BJ (cell line): ENCODE measurements around the gene EEF1A2. TPM values are rescaled to one million over a fixed set of nuclear protein-coding genes. Genes with fewer than 3 reads are reported as not detected.

Source experiments
- CTCF ChIA-PET: fragments of 350-600 bp; formaldehyde crosslinking; extraction: SDS; loops from one replicate; lab custom pipeline; 2021; ENCODE audit warnings: antibody characterized with exemption, inconsistent platforms; lab: Yijun Ruan, JAX
- POLR2A ChIA-PET: fragments of 300-600 bp; sonication (Branson Sonifier 250); formaldehyde crosslinking; extraction: SDS; loops from one replicate; lab custom pipeline; 2021; ENCODE audit warnings: antibody characterized with exemption; lab: Charles Lee
- DNase-seq: peaks from one replicate; pipeline ENCODE4 v3.0.0-alpha.2; 2011; ENCODE audit warnings: low read depth
- H3K27me3 ChIP-seq: 2 replicates; pipeline ENCODE4 v1.6.0; 2011; ENCODE audit warnings: low read length; ENCODE audit not compliant: control insufficient read depth, insufficient read depth
- H3K36me3 ChIP-seq: 2 replicates; pipeline ENCODE4 v1.5.1; 2011; ENCODE audit warnings: low read length; ENCODE audit not compliant: control insufficient read depth, insufficient read depth
- H3K4me3 ChIP-seq: 2 replicates; pipeline ENCODE4 v1.5.1; 2011; ENCODE audit warnings: low read depth, mild to moderate bottlenecking, control low read depth, low read length
- polyA plus RNA-seq: library from polyadenylated mRNA; depleted of rRNA; stranded (reverse); fragments of >200 nt; gene quantifications from 2 replicates; pipeline ENCODE4 v1.2.3, GENCODE V29; 2011
- TF ChIP-seq, protein P1 (sequence below): IDR thresholded peaks from 2 replicates; pipeline ENCODE4 v1.5.1; 2011; ENCODE audit warnings: low read depth, mild to moderate bottlenecking, control low read depth, inconsistent platforms, low read length, moderate library complexity; ENCODE audit not compliant: insufficient read depth

EEF1A2 gene
- polyA plus RNA-seq, 1 experiment: 9.4 TPM

DNA sequence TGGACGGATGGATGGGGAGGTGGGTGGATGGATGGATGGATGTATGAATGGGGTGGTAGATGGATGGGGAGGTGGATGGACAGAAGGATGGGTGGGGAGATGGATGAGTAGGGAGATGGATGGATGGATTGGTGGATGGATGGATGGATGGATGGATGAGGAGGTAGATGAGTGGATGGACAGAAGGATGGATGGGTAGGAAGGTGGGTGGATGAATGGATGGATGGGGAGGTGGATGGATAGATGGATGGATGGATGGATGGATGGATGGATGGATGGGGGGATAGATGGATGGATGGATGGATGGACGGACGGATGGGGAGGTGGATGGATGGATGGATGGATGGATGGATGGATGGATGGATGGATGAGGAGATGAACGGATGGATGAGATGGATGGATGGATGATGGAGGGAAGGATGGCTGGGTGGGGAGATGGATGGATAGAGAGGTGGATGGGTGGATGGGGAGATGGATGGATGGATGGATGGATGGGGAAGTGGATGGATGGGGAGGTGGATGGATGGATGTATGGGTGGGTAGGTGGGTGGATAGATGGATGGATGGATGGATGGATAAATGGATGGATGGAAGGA is 7.2 kb downstream of the EEF1A2 start:
- no peak overlapping the region for H3K4me3 ChIP-seq
- TF ChIP-seq, protein P1, sequence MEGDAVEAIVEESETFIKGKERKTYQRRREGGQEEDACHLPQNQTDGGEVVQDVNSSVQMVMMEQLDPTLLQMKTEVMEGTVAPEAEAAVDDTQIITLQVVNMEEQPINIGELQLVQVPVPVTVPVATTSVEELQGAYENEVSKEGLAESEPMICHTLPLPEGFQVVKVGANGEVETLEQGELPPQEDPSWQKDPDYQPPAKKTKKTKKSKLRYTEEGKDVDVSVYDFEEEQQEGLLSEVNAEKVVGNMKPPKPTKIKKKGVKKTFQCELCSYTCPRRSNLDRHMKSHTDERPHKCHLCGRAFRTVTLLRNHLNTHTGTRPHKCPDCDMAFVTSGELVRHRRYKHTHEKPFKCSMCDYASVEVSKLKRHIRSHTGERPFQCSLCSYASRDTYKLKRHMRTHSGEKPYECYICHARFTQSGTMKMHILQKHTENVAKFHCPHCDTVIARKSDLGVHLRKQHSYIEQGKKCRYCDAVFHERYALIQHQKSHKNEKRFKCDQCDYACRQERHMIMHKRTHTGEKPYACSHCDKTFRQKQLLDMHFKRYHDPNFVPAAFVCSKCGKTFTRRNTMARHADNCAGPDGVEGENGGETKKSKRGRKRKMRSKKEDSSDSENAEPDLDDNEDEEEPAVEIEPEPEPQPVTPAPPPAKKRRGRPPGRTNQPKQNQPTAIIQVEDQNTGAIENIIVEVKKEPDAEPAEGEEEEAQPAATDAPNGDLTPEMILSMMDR: no peak
- ChIA-PET CTCF (no interaction called here), POLR2A (no interaction called here)
- H3K36me3 ChIP-seq: no peaks in the 10 kb centered on the region; the same call in 1 of the 2 replicates
- H3K27me3 ChIP-seq: peaks cover 1% of the 10 kb centered on the region; the same call in 1 of the 2 replicates
- no peak for DNase-seq

DNA sequence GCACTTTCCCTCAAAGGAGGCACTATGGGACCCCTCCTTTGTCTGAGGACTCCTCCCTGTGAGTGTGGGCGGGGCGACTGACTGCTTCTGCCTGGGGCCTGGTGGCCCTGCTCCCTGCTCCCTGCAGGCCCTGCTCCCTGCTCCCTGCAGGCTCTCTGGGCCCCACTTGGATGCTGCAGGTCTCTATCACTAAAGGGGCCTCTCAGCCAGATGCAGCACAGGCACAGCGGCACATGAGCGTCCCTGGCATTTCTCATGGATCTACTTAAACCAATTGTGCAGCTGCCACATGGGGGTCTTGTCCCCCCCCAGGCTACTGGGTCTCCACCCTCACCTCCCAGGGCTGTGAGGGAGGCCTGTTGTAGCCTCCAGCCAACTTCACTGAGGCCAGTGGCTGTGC is 7.8 kb downstream of the EEF1A2 start:
- TF ChIP-seq, protein P1: no peak
- ChIA-PET POLR2A (no interaction called here), CTCF (no interaction called here)
- Histone ChIP-seq H3K4me3 (no peak overlapping the region), H3K27me3 (peaks cover 1% of the 10 kb centered on the region; the same call in 1 of the 2 replicates), H3K36me3 (no peaks in the 10 kb centered on the region; the same call in 1 of the 2 replicates)
- no peak for DNase-seq

DNA sequence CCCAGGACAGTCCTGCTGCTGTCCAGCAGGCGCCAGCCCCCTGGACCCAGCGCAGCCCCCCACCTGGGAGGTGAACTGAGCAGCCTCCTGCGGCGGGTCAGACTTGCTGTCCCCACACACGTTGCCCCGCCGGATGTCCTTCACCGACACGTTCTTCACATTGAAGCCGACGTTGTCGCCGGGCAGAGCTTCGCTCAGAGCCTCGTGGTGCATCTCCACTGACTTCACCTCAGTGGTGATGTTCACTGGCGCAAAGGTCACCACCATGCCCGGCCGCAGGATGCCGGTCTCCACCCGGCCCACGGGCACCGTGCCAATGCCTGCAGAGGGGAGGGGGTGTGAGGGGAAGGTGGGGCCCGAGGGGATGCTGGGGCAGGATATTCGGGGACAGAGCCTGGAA is 8.5 kb downstream of the EEF1A2 start:
- POLR2A ChIA-PET: no interaction called here
- no peak overlapping the region for H3K4me3 ChIP-seq

DNA sequence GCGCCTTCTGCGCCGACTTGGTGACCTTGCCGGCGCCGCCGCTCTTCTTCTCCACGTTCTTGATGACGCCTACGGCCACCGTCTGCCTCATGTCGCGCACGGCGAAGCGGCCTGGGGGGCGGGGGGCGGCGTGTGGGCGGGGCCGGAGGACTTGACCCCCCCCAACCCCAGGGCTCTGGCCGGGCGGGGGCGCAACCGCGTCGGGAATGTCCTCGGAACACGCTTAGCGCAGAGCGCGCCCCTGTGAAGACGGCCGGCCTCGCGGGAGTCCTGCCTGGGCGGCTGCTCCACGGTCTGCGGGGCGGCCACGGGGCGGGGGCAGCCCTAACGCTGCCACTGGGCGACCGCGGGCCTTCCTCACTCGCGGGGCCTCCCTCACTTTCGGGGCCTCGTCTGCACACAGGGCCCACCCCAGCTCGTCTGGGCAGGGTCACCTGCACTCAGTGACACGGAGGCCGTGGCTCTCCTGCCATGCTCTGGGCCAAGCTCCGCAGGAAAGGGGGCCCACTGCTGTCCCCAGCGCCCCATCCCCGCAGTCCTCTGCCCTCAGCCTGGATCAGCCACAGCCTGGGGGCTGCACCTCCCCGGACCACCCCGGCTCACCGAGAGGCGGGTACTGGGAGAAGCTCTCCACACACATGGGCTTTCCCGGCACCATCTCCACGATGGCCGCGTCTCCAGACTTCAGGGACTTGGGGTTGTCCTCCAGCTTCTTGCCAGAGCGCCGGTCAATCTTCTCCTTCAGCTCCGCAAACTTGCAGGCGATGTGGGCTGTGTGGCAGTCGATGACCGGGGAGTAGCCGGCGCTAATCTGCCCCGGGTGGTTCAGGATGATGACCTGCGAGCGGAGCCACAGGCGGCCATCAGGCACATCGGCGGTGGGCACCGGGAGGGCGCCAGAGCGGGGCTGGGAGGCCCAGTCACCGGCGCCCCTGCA is 10.3 kb downstream of the EEF1A2 start:
- no peak for DNase-seq
- POLR2A ChIA-PET: no interaction called here
- no peak overlapping the region for H3K4me3 ChIP-seq
- TF ChIP-seq, protein P1: no peak
- CTCF ChIA-PET: no interaction called here
- H3K36me3 ChIP-seq: no peaks in the 10 kb centered on the region
- peaks cover 3% of the 10 kb centered on the region for H3K27me3 ChIP-seq

More for the DNA sequence above, 8.5 kb downstream of the EEF1A2 start:
- Histone ChIP-seq H3K36me3 (no peaks in the 10 kb centered on the region; the same call in 1 of the 2 replicates), H3K27me3 (peaks cover 2% of the 10 kb centered on the region)
- CTCF ChIA-PET: no interaction called here
- DNase-seq: no peak
- TF ChIP-seq, protein P1: no peak

DNA sequence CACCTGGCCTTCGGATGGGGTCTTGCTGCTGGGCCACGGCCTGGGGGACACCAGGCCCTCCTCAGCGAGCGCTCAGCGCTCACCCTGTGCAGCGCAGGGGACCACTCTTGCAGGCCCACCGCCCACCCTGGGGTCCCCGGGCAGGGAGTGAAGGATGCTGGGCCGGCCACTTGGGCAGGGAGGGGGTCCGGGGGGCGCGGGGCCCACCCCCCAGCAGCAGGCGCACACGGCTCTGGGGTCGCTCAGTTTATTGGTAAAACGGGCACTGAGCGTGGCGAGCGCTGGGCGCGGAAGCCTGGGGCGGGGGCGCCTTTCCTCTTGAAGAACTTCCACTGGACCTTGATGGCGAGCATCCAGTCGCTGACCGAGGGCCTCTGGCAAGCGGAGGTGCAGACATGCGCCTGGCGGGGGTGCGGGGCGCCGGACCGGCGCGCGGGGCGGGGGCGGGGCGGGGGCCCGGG is 11.1 kb downstream of the EEF1A2 start:
- CTCF ChIA-PET: no interaction called here
- TF ChIP-seq, protein P1: no peak
- POLR2A ChIA-PET: no interaction called here
- no peak for DNase-seq
- Histone ChIP-seq H3K27me3 (peaks cover 3% of the 10 kb centered on the region), H3K36me3 (no peaks in the 10 kb centered on the region), H3K4me3 (no peak overlapping the region)
